IPS DF 19.7 (cell line): Measurements from ENCODE around the gene GEMIN5.

ENCODE experiments used
- DNase-seq: peaks from one replicate; pipeline ENCODE4 v3.0.0-alpha.2; 2013; ENCODE audit warnings: low read depth, low spot score

The GEMIN5 gene

DNA sequence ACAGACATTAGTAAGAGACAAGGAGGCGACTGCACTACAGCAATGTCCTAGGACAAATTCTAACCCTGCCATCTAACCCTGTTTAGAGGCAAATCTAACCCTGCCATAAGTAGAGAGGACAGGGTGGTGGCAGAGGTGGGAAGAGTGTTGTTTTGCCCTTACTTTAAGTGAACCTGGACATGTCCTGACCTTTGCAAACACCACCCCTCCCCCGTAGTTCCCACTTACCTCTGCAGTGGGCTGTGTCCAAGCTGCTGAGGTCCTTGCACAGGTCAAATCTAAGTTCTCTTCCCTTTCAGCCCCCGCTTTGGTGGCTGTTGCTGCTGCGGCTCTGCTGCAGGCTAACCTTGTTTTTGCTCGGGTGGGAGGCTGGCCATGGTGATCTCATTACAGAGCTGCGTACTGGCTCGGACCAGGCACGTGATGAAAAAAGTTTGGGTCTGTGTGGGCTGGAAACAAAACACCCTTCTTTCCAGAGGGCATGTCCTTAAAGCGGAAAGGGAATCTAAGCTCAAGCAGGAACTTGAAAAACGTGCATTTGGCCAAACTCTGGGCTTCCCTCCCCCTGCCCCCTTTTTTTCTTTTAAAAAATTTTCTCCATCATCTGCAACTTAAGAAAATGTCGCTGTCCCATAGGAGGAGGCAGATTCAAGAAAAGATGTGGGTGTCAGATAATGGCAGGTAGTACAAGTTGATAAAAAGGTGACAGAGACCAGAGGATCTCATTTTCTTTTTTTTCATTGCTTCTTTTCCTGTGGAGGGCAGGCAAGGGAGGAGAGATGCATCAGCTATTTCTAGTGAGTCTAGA, 87.6 kb downstream of the GEMIN5 start, which contains the start of gene FAXDC2:
Gene FAXDC2, minus strand, starts transcription at position 349 of the 808 bp plus-strand sequence. CDS start 12,425 bp downstream, outside the sequence.
- peak; percentile 69 for DNase-seq

- DNase-seq: no peak
These were observed 88.2 kb downstream of the GEMIN5 start for GRCh38 chr5:154849791-154850201.

DNA sequence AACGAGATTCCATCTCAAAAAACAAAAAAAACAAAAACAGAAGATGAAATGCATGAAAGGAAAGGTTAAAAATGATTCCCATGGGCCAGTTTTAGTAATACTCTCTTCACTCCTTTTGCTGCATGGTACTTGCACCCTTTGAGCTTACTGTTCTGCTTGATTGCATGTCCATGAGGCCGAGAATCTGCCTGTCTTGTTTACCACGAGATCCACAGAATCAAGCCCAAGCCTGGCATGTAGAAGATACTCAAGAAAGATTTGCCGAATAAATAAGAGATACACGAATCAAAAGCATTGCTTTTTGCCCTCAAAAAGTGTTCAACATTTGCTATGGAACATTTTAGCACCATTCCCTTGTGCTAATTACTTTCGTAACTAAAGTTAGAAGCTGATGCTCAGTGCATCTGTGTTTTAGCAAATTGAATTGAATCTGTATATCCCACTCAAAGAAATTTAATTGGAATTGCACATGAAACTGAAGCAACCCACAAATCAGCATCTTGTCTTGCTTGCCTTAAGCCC, 88.7 kb downstream of the GEMIN5 start:
- DNase-seq: no peak

DNA sequence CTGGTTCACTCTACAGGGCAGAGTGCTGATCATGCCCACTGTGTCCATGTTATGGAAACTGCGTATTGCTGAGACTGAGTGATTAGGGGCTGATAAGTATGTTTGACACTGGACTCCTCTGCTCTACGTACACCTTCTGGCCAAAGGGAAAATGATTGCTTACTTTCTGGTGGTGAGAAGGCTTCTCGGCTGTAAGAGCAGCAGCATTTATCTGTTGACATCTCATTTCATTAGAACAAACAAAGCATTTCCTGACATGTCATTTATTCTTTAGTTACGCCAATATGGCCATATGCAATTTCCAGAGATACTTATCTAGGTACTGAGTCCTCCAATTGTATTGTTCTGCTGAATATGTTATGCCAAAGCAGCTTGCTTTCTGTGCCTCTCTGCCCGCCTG, 93.2 kb downstream of the GEMIN5 start:
- no peak for DNase-seq

GRCh38 chr5:154842689-154843530, 95.1 kb downstream of the GEMIN5 start:
- no peak for DNase-seq

DNA sequence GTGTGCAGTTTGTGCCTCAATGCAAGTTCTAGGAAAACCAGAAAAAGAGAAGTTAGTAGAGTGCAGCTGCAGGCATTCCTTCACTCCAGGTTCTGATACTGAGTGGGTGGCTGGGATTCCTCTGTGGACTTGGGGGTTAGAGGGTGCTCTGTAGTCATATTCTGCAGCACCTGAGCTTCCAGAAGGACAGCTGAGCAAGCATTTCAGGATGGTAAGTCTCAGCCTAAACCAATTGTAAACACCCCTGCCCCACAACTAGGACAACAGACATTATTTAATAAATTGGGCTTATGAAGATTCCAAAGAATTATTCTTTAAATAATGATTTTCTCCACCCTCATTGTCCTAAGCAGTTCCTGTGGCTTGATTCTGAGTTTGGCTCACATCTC, 96.7 kb downstream of the GEMIN5 start:
- no peak for DNase-seq

- no peak for DNase-seq
These were observed 97.4 kb downstream of the GEMIN5 start for GRCh38 chr5:154840435-154841272.
